PC-3 (cell line): ENCODE results near the gene C1QTNF5. TPM values are rescaled to one million over a fixed set of nuclear protein-coding genes. Genes with fewer than 3 reads are reported as not detected.

Experiments used
- ATAC-seq: fragments of 200-7000 bp; cut with Tn5 transposase; 2 replicates; pipeline ENCODE4 v1.9.1; 2020; ENCODE audit warnings: mild to moderate bottlenecking, moderate library complexity
- BruUV-seq: library from RNA; stranded (reverse); fragments of 400-500 nt; replicated peaks from 2 replicates; lab custom pipeline; 2021; lab: Mats Ljungman, UMichigan
- CTCF ChIA-PET: fragments of 300-600 bp; sonication (Branson Sonifier 250); formaldehyde crosslinking; loops from one replicate; lab custom pipeline; 2022; ENCODE audit warnings: antibody characterized with exemption; lab: Charles Lee
- POLR2A ChIA-PET: fragments of 300-600 bp; sonication (Branson Sonifier 250); formaldehyde crosslinking; loops from one replicate; lab custom pipeline; 2022; ENCODE audit warnings: antibody characterized with exemption; ENCODE audit not compliant: unreplicated experiment; lab: Charles Lee
- DNase-seq: peaks from one replicate; pipeline ENCODE4 v3.0.0-alpha.2; 2015
- H2AFZ ChIP-seq: fragments of 300-600 bp; sonication (generic); 2 replicates; pipeline ENCODE4 v1.6.0; 2016; ENCODE audit warnings: antibody characterized with exemption, low read length
- H3F3A ChIP-seq: fragments of 300-600 bp; sonication (generic); one replicate; pipeline ENCODE4 v1.6.0; 2017; ENCODE audit warnings: antibody characterized with exemption, low read length, control low read depth, mild to moderate bottlenecking; ENCODE audit not compliant: unreplicated experiment
- H3K27ac ChIP-seq: fragments of 300-600 bp; sonication (generic); 2 replicates; pipeline ENCODE4 v1.5.1; 2016; ENCODE audit warnings: mild to moderate bottlenecking, low read length
- H3K27me3 ChIP-seq: fragments of 300-600 bp; sonication (generic); 2 replicates; pipeline ENCODE4 v1.6.1; 2016; ENCODE audit warnings: low read length, mixed read lengths
- H3K36me3 ChIP-seq: fragments of 300-600 bp; sonication (generic); 2 replicates; pipeline ENCODE4 v1.6.1; 2016; ENCODE audit warnings: low read depth, mixed run types, low read length, mixed read lengths
- H3K4me1 ChIP-seq: fragments of 300-600 bp; sonication (generic); 2 replicates; pipeline ENCODE4 v1.5.1; 2016; ENCODE audit warnings: low read length; ENCODE audit not compliant: insufficient read depth
- H3K4me2 ChIP-seq: fragments of 300-600 bp; sonication (generic); 2 replicates; pipeline ENCODE4 v1.6.0; 2016; ENCODE audit warnings: low read length
- H3K4me3 ChIP-seq: fragments of 300-600 bp; sonication (generic); 2 replicates; pipeline ENCODE4 v1.5.1; 2016; ENCODE audit warnings: mild to moderate bottlenecking, low read length, mixed read lengths
- H3K79me2 ChIP-seq: fragments of 300-600 bp; sonication (generic); 2 replicates; pipeline ENCODE4 v1.6.1; 2017; ENCODE audit warnings: low read length, mixed read lengths
- H3K9ac ChIP-seq: fragments of 300-600 bp; sonication (generic); 2 replicates; pipeline ENCODE4 v1.6.0; 2016; ENCODE audit warnings: mild to moderate bottlenecking, low read length
- H3K9me2 ChIP-seq: fragments of 300-600 bp; sonication (generic); replicated peaks from 2 replicates; pipeline ENCODE4 v1.6.1; 2016; ENCODE audit warnings: mixed run types, low read length, mixed read lengths
- H3K9me3 ChIP-seq: fragments of 300-600 bp; sonication (generic); 2 replicates; pipeline ENCODE4 v1.6.1; 2016; ENCODE audit warnings: low read length, mixed read lengths
- H4K20me1 ChIP-seq: fragments of 300-600 bp; sonication (generic); 2 replicates; pipeline ENCODE4 v1.6.1; 2016; ENCODE audit warnings: low read length, mixed read lengths
- CTCF ChIP-seq: fragments of 300-600 bp; sonication (generic); conservative IDR thresholded peaks from 2 replicates; pipeline ENCODE4 v1.5.1; 2017; ENCODE audit warnings: antibody characterized with exemption, low read depth, mild to moderate bottlenecking, low read length
- EZH2phosphoT487 ChIP-seq: fragments of 300-600 bp; sonication (generic); IDR thresholded peaks from 2 replicates; pipeline ENCODE4 v1.6.1; 2018; ENCODE audit warnings: mild to moderate bottlenecking, antibody characterized with exemption, low read length, borderline replicate concordance
- intact Hi-C: fragments of 100-400 bp; cut with micrococcal nuclease; formaldehyde crosslinking; loops from 2 replicates; pipeline ENCODE4 v1.9.0; 2023
- total RNA-seq: library from RNA; depleted of rRNA; stranded (reverse); fragments of >200 nt; gene quantifications from 2 replicates; pipeline ENCODE4 v1.2.3, GENCODE V29; 2014

C1QTNF5 gene
- total RNA-seq, 1 experiment from 2014 or later: 2.0 TPM

- BruUV-seq: no TSS peak
- ChIA-PET CTCF (interaction anchor here (0.5 to 1.6 kb wide), 3 partner anchors 9 to 972 kb away, joined by 9 to 13 read pairs (median 13); no protein-coding TSS in a partner anchor), POLR2A (interaction anchor here (0.5 kb wide), 1 partner anchor 300 kb away, joined by 17 read pairs; no protein-coding TSS in a partner anchor)
- Histone ChIP-seq H3K79me2 (peaks cover 30% of the 10 kb centered on the region), H3K27ac (no peak overlapping the region), H3K36me3 (no peaks in the 10 kb centered on the region), H4K20me1 (0 out of 2 replicates have a peak, but pooled peaks cover 5% of the 10 kb centered on the region), H3K27me3 (no peaks in the 10 kb centered on the region), H3K4me2 (peak overlapping the region; percentile 96), H3K4me3 (peak overlapping the region; percentile 1; the same call in 1 of the 2 replicates), H3K9me2 (no peaks in the 10 kb centered on the region), H3K9ac (no peak overlapping the region), H3K4me1 (peaks cover 42% of the 10 kb centered on the region), H3F3A (no peaks in the 10 kb centered on the region), H3K9me3 (no peaks in the 10 kb centered on the region), H2AFZ (no peak overlapping the region)
- no peak for ATAC-seq
- TF ChIP-seq CTCF (no peak), EZH2phosphoT487 (no peak)
- intact Hi-C loops: no loop called here
- no peak for DNase-seq
These were observed 3.8 kb downstream of the C1QTNF5 start for GRCh38 chr11:119336744-119337469.

DNA sequence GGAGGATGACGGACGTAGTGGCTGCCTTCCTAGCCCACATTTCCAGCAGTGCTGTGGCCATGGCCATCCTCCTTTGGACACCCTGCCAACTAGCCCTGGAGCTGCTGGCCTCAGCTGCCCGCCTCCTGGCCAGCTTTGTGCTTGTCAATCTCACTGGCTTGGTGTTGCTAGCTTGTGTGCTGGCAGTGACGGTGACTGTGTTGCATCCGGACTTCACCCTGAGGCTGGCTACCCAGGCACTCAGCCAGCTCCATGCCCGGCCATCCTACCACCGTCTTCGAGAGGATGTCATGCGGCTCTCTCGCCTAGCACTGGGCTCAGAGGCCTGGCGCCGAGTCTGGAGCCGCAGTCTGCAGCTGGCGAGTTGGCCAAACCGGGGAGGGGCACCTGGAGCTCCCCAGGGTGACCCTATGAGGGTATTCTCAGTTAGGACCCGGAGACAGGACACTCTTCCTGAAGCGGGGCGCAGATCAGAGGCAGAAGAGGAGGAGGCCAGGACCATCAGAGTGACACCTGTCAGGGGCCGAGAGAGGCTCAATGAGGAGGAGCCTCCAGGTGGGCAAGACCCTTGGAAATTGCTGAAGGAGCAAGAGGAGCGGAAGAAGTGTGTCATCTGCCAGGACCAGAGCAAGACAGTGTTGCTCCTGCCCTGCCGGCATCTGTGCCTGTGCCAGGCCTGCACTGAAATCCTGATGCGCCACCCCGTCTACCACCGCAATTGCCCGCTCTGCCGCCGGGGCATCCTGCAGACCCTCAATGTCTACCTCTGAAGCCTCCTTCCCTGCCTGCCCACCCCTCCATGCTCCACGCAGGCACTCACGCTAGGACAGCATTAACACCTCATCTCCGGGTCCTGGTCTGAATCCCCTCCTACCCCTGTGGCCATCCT lies 4.8 kb downstream of the C1QTNF5 start:
- H3K9ac ChIP-seq: no peak overlapping the region
- H3K27me3 ChIP-seq: no peaks in the 10 kb centered on the region
- H3K36me3 ChIP-seq: no peaks in the 10 kb centered on the region
- H3K79me2 ChIP-seq: peaks cover 30% of the 10 kb centered on the region
- ATAC-seq: peak; percentile 11
- H3K9me2 ChIP-seq: no peaks in the 10 kb centered on the region
- no peaks in the 10 kb centered on the region for H3K9me3 ChIP-seq
- H3K27ac ChIP-seq: no peak overlapping the region
- BruUV-seq: no TSS peak
- ChIA-PET CTCF (interaction anchor here (0.9 kb wide), 1 partner anchor 139 kb away, joined by 4 read pairs; no protein-coding TSS in a partner anchor), POLR2A (interaction anchor here (0.5 to 0.6 kb wide), 2 partner anchors 53 to 196 kb away, joined by 4 to 6 read pairs; no protein-coding TSS in a partner anchor)
- peak; percentile 46 for DNase-seq
- no peak for TF ChIP-seq CTCF
- H3K4me3 ChIP-seq: peak overlapping the region; percentile 87
- 0 out of 2 replicates have a peak, but pooled peaks cover 5% of the 10 kb centered on the region for H4K20me1 ChIP-seq
- no peak overlapping the region for H2AFZ ChIP-seq
- H3K4me2 ChIP-seq: peak overlapping the region; percentile 96
- no peaks in the 10 kb centered on the region for H3F3A ChIP-seq
- intact Hi-C loops: no loop called here
- H3K4me1 ChIP-seq: peaks cover 42% of the 10 kb centered on the region
